NCI-H446 treated with DMSO at 0.1 percent for 48 hours (cell line): Measurements from ENCODE around the gene HS1BP3.
A peak's percentile ranks its signal among the peaks of the same experiment; 100 is the strongest.

Experiments used
- DNase-seq: peaks from one replicate; lab custom pipeline; 2025; lab: John Stamatoyannopoulos, UW

HS1BP3 gene

DNA sequence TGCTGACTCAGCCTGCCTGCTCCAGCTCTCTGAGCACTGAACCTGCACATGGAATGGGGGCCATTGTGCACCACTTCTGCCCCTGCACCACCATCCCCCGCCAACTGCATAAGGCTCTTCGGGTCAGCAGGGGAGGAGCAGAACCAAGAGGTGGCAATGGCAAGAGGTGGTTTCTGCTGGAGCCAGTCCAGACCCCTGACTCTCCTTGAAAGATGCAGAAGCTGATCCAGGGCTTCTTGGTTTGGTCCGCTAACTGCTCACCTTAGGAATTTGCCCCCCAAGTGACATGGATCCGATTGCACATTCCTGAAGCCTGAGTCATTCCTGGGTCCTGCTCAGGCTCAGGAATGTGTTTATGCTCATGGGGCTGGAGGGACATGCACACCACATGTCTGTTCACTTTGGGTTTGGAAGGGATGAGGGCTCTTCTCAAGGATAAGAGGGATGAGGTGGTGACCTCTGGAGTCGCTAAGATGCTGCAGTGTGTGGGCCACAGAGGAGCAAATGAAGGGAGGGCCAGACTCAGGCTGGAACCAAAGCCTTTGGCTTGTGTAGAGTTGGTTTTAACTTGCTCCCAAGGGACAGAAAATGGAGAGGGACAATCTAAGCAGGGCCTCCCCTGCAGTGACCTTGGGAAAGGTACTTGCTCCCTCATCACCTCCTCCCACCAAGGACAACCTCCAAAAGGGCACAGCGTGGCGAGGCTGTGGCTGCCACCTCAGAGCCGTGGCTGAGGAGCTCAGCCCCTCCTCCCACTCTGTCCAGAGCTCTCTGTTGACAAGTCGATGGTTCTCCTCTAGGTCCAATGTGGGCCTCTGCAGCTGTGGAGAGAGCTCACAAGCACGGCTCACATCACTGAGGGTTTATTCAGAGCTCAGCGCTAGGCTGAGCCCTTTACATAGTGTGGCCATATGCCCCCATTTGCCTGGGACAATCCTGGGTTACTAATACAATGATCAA, 66.2 kb downstream of the HS1BP3 start:
- DNase-seq, result no peak

DNA sequence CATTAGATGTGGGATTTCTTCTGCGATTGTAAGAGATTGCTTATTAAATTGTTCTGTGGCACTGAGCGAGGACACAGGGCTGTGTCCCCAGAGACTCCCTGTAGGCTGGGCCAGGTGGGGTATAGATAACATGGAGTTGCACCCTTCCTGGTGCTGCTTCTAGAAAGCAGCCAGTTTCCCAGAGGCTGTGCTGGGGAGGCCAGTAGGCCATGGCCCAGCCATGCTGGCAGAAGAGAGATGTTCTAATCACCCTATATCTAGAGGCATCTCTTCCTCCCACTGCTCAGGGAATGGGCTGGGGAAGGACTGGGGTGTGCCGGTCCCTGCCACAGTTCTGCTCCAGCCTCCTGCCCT, 66.9 kb downstream of the HS1BP3 start:
- no peak for DNase-seq

DNA sequence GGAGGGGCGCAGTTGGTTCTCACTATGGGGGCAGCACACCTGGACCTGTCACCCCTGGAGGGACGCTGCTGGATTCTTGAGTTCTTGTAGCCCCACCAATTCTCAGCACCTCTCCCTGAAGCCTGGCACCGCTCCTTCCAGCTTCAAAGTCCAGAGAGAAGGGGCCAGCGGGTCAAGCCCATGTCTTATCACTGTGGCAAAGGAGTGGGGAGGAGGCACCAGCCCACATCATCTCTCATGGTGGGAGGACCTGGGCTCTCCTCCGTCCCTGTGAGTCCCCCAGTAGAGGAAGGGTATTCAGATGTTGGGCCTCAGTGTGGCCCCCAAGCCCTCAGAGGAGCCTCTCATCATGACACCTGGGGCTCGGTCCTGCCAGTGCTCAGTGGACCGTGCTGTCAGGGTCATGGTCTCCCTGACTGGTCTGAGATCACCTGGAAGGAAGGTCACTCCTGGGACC, 67.4 kb downstream of the HS1BP3 start:
- DNase-seq, result no peak

DNA sequence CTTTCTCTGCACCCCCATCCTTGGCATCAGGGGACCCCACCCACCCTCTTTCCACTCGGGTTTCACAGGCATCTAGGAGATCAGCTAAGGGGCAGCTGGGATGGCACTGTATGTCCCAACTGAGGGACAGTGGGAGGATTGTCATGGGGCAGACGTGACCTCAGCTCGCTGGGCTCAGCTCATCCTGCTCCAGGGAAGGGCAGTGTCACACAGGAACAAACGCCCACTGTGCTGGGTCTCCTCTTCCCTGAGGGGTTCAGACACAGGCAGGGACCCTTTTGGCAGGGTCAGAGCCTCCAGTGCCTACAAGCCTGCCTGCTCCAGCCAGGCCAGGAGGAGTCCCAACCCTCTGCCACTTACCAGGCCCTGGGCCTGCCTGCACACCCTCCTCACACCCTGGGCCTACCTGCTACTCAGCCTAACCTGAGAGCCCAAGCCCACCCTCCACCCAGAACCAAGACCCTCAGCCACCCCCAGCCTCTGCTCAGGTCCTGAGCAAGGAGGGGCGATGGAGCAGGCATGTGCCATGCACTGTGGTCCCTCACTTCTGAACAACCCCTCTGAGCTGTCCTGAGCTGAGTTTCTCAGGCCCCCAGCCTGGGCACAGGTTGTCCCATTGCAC, 68.2 kb downstream of the HS1BP3 start:
- DNase-seq, result no peak

DNA sequence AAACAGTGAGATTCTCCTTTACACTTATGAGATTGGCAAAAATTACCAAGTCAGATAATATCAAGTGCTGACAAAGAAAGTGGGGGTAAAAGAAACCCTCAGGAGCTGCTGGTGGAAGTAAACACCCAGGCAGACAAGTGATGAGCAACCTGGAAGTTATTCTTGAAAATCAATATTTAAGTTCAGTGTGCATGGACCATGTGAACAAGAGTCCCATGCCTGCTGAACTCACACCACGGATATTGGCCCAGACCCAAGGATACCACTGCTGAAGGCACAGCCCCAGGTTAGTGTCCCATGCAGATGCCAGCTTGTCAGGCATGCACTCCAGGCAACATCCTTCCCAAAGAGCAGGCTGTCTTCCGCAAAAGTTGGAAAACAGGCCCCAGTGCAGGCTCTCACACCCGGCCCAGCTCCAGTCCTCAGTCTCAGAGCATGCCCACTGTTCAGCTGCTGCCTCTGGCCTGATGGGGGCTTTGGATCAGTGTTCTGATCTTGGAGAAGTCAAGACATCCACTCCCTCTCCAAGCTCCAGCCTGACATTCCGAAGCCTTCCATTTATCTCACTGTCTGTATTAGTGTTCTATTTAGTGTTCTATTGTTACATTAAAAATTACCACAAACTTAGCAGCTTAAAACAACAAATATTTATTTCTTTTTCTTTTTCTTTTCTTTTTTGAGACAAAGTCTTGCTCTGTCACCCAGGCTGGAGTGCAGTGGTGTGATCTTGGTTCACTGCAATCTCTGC, 70.0 kb downstream of the HS1BP3 start:
- no peak for DNase-seq

DNA sequence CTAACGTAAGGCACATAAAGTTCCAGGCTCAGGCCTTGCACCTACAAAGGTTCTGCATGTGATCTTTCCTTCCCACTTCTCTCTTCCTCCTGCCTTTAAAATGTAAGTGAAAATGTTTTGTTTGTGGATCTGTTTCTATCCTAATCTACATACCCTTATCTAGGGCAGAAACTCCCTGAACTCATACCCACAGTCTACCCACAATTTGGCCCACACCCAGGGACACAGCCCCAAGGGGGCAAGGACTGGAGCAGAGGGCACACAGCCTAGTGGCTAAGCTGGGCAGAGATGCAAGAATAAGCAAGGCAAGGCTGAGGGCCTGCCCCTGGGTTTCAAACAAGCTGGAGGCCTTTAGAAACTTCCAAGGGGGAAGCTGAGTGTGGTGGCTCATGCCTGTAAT, 71.0 kb downstream of the HS1BP3 start:
- no peak for DNase-seq

DNA sequence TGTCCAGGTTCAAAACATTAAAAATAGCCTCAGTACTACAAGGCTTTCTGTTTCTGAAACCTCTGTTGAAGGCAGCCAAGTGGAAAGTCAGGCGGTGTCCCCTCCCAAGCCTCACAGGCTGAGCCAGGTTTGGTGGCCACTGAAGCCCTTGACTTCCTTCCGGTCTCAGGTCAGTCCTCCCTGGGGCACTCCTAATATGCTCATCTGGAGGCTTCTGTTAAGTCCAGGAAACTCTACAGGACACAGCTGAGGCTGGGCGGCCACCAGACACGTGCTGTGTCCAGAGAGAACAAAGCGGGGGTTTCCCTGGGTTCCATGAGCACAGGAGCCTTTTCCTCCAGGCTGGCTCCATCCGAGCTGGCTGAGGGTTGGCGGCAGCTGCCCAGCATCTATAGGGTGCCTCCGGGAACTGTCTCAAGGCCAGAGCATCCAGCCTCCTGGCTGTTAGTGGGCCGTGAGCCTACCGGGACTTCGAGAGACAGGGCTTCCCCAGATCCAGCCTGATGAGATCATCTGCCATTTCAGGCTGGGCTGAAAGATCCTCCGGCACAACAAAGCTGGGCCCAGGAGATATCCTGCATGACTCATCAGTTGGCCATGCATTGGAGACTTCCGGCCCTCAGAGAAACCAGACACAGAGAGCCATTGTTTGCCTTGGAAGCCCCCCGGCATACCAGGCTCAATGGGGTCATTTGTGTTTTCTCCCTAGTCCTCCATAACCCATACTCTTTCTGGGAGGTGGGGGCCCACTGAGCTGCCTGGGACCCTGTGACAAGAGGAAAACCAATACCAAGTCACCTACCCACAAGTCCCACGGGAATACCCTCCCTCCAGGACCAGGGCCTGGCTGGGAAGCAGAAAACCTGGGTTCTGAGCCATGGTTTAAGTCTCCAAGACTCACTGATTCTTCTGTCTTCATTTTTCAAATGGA, 71.7 kb downstream of the HS1BP3 start:
- peak; percentile 88 for DNase-seq

DNA sequence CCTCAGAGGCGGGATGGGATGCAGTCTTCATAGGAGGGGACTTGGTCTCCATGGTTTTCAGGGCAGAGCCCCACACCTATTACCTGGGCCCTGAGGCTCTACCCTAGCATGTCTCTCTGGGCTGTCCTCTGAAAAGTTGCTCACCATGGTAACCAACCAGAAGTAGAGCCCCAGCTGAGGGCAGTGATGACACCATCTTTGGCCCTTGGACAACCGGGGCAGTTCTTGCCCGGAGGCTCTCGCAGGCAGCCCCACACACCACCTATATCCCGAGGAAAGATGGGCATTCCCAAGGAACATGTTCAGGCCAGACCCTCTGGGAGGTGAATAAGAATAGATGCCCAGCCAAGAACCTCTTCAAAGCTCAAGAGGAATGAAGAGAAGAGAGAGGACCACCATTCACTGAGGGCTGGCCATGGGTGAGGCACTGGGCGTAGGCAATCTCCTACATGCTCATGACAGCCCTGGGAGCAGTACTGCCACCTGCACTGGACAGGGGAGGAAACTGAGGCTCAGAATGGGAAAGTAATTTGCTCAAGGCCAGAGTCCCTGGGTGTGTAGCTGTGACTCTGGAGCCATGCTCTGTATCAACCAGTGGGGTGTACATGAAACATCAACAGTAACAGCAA, 72.5 kb downstream of the HS1BP3 start:
- DNase-seq, result no peak

DNA sequence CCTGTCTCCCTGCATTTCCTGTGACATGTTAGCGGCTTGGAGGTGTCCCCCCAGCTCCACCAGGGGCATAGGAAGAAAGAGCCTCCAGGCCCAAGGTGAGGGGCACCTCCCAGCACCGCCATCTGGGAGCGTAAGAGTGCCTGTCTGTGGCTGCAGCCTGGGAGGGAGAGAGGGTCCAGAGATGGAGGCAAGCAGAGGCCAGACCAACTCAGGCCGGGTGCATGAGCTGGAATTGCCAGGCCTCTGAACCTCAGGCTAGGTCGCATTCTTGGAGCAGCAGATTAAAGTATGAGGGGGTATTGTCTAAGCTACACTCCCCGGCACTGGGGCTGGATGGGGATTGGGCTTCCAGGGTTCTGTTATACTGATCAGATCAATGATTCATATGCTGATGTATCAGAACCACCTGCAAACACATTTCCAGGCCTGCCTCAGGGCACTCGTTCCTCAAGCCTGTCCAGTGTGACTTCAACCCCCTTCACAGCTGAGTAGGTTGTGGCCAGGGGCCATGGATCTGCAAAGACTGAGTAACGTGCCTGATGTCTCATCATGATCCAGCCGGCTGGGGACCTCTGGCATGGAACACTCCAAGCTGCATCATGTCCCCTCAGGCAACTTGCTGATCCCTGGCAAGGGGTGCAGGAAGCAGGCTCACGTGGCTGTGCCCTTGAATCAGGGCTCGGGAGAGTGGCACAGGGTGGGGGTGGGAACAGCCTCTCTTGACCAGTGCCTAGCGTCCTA, 73.2 kb downstream of the HS1BP3 start:
- no peak for DNase-seq

DNA sequence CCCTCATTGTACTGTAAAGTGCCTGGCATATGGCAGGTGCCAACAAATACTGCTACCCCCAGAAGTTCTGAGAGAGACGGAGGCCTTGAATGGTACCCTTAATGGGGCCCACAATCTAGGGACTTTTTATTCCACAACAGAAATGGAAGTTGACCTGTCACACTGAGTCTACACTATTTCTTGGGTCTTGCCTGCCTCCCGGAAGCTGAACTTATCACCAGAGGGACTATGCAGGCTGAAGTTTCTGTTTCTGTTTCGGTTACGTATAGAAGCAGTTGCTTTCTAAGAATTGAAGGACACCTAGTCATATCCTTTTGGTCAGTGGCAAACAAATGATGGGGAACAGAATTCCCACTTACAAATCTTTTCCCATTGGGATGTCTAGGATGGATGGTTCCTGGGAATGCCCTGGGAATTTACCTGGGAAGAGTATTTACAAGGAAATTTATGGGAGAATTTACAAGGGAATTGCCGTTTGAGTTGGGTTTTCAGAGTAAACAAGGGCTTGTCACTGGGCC, 74.2 kb downstream of the HS1BP3 start:
- no peak for DNase-seq

DNA sequence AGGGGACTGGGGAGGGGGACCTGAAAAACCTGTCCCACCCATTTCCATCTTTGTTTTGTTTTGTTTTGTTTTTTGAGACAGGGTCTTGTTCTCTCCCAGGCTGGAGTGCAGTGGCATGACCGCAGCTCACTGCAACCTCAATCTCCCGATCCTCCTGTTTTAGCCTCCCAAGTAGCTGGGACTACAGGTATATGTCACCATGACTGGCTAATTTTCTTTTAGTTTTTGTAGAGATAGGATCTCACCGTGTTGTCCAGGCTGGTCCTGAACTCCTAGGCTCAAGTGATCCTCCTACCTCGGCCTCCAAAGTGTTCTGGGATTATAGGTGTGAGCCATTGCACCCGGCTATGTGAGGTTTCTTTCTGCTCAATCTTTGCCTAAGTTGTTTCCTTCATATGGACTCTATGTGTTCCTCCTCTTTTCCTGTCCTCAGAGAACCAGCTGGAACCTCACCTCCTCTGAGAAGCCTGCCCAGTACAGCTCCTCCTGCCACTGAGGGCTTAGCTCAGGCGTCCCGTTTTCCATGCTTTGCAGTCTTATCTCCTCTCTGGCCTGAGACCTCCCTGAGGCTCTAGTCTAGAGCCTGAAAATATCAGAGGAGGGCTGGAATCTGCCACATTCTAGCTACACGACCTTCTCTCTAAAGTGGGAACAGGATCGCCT, 74.8 kb downstream of the HS1BP3 start:
- no peak for DNase-seq

DNA sequence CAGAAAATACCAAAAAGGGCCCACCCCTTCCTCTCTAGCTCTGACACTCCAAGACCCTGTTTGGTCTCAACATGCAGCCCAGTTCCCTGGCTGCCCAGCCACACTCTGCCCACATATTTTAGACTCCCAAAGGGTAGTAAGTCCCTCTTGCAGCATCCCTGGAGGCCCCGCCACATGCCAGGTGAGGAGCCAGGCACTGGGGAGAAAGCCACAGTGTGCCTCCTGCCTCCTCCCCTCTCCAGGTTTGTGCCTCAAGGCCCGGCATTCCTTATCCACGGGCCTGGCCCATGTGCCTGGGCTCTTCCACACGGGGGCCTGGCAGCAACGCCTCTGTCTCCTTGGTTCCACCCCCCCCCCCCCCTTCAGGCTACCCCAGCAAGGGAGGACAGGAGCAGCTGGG, 75.5 kb downstream of the HS1BP3 start:
- DNase-seq, result no peak

DNA sequence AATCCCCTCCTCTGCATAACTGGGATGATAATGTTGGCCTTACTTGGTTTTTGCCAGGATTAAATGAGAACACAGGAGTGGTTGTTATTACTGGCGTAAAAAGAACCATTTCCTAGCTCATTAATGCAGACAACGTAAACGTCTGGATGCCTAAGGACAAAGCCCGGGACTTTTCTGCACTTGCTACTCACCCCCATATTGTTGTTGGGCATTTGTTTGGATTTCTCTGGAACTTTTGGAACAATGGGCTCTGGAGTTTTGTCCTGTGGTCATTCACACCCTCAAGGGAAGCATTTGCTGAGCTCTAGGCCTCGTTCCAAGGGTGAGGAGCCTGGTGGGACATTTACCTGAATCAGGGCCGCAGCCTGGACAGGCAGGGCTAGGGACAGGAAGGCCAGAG, 76.0 kb downstream of the HS1BP3 start:
- no peak for DNase-seq

DNA sequence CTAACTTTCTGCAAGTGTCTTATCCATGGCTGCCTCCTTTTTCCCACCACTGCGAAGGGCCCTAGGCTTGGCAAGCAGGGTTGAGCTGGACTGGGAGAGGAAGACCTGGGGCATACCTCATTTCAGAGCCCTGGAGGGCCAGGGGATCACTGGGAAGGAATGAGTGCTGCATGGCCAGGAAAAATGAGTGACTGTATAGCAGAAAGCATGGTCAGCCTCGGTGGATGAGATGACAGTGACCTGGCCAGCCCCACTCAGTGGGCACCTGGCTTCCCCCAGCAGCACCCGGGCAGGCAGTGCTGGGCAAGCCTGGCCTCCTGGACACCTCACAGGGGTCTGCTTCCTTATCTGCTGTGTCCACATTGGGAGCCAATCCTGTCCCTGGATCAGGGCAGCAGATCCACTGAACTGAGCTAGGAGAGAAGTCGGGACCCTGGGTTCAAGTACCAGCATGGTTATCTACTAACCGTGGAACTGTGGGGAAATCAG, 76.4 kb downstream of the HS1BP3 start:
- no peak for DNase-seq

DNA sequence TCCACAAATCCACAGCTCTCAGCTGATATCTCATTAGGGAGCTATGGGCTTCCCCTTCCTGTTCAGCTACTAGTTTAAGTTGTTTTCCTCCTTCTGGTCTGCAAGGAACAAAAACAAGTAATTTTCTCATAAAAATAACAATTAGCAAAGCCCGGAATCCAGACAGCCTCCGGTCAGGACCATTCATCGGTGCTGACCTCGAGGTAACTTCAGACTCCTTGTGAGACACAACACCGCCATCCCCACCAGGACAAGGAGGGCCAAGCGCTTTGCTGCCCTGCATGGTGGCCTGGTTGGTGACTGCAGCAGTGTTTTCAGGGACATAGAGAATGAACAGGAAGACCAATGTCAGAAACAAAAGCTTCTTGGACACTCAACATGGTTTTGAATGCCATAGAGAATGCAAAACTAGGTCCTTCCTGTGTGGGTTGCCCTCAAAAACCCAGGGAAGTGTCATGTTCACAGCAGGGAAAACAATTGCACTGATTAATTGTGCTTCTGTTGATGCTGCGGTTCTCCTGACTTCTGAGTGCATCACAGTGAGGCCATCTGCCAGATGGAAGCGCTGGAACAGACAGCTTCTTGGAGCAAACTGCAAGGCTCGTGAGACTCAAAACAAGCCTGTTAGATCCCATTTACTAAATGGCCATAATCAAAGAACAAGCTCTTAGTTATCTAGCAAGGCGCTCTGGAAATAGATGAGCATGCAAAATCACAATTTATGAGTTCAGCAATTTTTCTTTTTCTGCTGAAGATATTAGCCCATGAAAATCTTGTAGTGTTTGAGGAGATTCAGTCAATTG, 77.1 kb downstream of the HS1BP3 start:
- peak; percentile 65 for DNase-seq

DNA sequence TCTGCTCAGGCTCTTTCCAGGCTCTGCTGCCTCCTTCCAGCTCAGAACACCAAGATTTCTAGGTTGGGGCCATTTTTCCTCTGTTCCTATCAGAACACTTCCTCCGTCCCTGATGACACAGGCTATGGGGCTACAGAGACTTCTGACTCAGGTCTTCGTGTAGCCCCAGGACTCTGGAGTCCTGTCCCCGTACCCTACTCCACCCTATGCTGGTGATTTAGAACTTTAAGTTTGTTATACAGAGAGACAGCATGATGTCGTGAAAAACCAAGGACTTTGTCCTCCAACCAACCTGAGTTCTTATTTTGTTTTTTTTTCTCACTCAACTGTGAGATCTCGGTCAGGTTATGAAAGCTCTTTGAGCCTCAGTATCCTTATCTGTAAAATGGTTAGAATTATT, 78.7 kb downstream of the HS1BP3 start:
- DNase-seq, result no peak

DNA sequence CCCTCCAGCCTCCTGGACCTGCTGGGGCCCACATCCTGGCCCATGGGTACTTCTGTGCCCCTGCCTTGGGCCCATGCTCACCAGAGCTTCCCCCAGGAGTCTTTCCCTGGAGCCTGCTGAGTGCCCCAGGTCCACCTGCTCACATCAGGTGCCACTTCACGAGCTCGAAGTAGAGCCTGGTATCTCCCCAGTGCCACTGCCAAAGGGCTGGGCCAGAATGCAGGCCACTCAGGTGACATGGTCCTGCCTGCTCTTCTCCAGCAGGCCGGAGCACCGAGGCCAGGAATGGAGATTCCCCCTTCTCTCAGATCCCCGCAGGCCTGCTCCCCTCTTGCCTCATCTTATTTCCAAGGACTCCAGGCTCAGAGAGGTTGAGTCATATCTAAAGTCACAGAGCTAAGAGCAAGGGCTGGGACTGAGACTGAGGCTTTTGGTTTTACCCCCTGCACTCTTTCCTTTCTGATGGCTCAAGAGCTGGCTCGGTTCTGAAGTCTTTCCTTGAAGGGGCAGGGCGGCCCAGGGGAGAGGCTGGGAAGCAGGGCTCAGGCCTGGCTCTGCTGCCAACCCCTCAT, 79.2 kb downstream of the HS1BP3 start:
- no peak for DNase-seq

DNA sequence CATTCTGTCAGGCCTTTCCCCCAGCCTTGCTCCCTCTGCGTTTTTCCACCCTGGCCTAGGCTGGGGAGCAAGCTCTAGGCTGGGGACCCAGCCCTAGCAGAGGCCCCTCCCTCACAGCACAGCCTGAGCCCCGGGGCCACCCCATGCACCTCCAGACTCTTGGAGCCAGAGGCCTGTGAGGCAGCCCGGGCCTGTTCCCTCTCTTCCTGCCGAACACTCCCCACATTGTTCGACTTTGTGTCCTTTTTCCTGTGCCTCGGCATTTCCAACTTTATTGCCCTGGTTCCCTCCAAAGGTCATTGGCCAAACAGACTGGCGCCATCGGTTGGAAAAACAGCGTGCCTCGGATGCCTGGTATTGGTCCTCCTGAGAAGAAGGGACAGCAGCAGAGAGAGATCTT, 79.7 kb downstream of the HS1BP3 start:
- DNase-seq, result no peak
